PC-9 (cell line): ENCODE measurements around the gene AMZ1. TPM values are rescaled to one million over a fixed set of nuclear protein-coding genes. Genes with fewer than 3 reads are reported as not detected.

Experiments used
- BruUV-seq: library from RNA; stranded (reverse); fragments of 400-500 nt; replicated peaks from 2 replicates; lab custom pipeline; 2021; lab: Mats Ljungman, UMichigan
- CTCF ChIA-PET: fragments of 300-600 bp; sonication (Branson Sonifier 250); formaldehyde crosslinking; loops from one replicate; lab custom pipeline; 2022; ENCODE audit warnings: antibody characterized with exemption; lab: Charles Lee
- POLR2A ChIA-PET: fragments of 300-600 bp; sonication (Branson Sonifier 250); formaldehyde crosslinking; loops from one replicate; lab custom pipeline; 2022; ENCODE audit warnings: antibody characterized with exemption; ENCODE audit not compliant: unreplicated experiment; lab: Charles Lee
- DNase-seq, 2 experiments: peaks; one replicate each; pipeline versions ENCODE4 v3.0.0 to v3.0.0-alpha.2; 2015 to 2022; ENCODE audit warnings: mixed read lengths in 1 of 2
- H2AFZ ChIP-seq: fragments of 200-600 bp; sonication (generic); 2 replicates; pipeline ENCODE4 v1.8.1; 2017; ENCODE audit warnings: antibody characterized with exemption
- H3F3A ChIP-seq: fragments of 200-600 bp; sonication (generic); 2 replicates; pipeline ENCODE4 v1.8.1; 2017; ENCODE audit warnings: antibody characterized with exemption, mild to moderate bottlenecking, low read depth; ENCODE audit not compliant: insufficient read depth
- H3K27ac ChIP-seq: fragments of 200-600 bp; sonication (generic); 2 replicates; pipeline ENCODE4 v1.6.1; 2016; ENCODE audit warnings: mixed run types
- H3K27me3 ChIP-seq: fragments of 200-600 bp; sonication (generic); 2 replicates; pipeline ENCODE4 v1.6.1; 2016; ENCODE audit warnings: low read depth, mixed run types; ENCODE audit not compliant: insufficient read depth
- H3K36me3 ChIP-seq: fragments of 200-600 bp; sonication (generic); 2 replicates; pipeline ENCODE4 v1.6.1; 2016; ENCODE audit warnings: low read depth, mixed run types
- H3K4me1 ChIP-seq: fragments of 200-600 bp; sonication (generic); replicated peaks from 2 replicates; pipeline ENCODE4 v1.6.1; 2016; ENCODE audit warnings: mixed run types; ENCODE audit not compliant: insufficient read depth
- H3K4me2 ChIP-seq: fragments of 200-600 bp; sonication (generic); 2 replicates; pipeline ENCODE4 v1.6.1; 2017; ENCODE audit warnings: mixed run types
- H3K4me3 ChIP-seq: fragments of 200-600 bp; sonication (generic); 2 replicates; pipeline ENCODE4 v1.6.1; 2016; ENCODE audit warnings: mixed run types
- H3K79me2 ChIP-seq: fragments of 200-600 bp; sonication (generic); 2 replicates; pipeline ENCODE4 v1.6.1; 2017; ENCODE audit warnings: low read depth, mixed run types
- H3K9me2 ChIP-seq: fragments of 200-600 bp; sonication (generic); 2 replicates; pipeline ENCODE4 v1.8.1; 2017; ENCODE audit warnings: mild to moderate bottlenecking; ENCODE audit not compliant: insufficient read depth
- H3K9me3 ChIP-seq: fragments of 200-600 bp; sonication (generic); 2 replicates; pipeline ENCODE4 v1.8.1; 2016; ENCODE audit warnings: low read depth; ENCODE audit not compliant: insufficient read depth
- H4K20me1 ChIP-seq: fragments of 200-600 bp; sonication (generic); 2 replicates; pipeline ENCODE4 v1.8.1; 2017; ENCODE audit not compliant: insufficient read depth
- CTCF ChIP-seq: fragments of 200-600 bp; sonication (generic); conservative IDR thresholded peaks from 2 replicates; pipeline ENCODE4 v1.6.1; 2017; ENCODE audit warnings: mixed run types, antibody characterized with exemption, mild to moderate bottlenecking, moderate library complexity
- EZH2 ChIP-seq: fragments of 200-600 bp; sonication (generic); IDR thresholded peaks from 2 replicates; pipeline ENCODE4 v1.8.0; 2017; ENCODE audit warnings: antibody characterized with exemption, low read depth
- intact Hi-C: fragments of 100-400 bp; cut with micrococcal nuclease; formaldehyde crosslinking; loops from one replicate; pipeline ENCODE4 v1.10.0; 2022; ENCODE audit not compliant: unreplicated experiment
- total RNA-seq: library from RNA; stranded (reverse); gene quantifications from 2 replicates; pipeline ENCODE4 v1.2.3, GENCODE V29; 2021

The AMZ1 gene
- total RNA-seq, 1 experiment from 2014 or later: not detected

- Histone ChIP-seq H3K9me2 (no peaks in the 10 kb centered on the region), H3K4me1 (no peaks in the 10 kb centered on the region), H2AFZ (no peak overlapping the region), H3K4me2 (no peak overlapping the region), H3K4me3 (no peak overlapping the region), H3K36me3 (no peaks in the 10 kb centered on the region), H3K27ac (no peak overlapping the region), H3F3A (no peaks in the 10 kb centered on the region), H4K20me1 (peaks cover 60% of the 10 kb centered on the region), H3K9me3 (no peaks in the 10 kb centered on the region), H3K79me2 (no peaks in the 10 kb centered on the region), H3K27me3 (no peaks in the 10 kb centered on the region)
- POLR2A ChIA-PET: no interaction called here
- intact Hi-C loops: no loop called here
- BruUV-seq: no TSS peak
- CTCF ChIA-PET: no interaction called here
- TF ChIP-seq EZH2 (no peak), CTCF (no peak)
- DNase-seq: peak in 1 of 2 experiments; percentile 36
Observed at GRCh38 chr7:2641406-2642393, 46.3 kb upstream of the AMZ1 start.

GRCh38 chr7:2643386-2644219, 44.4 kb upstream of the AMZ1 start:
- intact Hi-C loops: no loop called here
- H3K79me2 ChIP-seq: no peaks in the 10 kb centered on the region
- H3F3A ChIP-seq: 0 out of 2 replicates have a peak, but pooled peaks cover 3% of the 10 kb centered on the region
- H3K9me2 ChIP-seq: no peaks in the 10 kb centered on the region
- no peak overlapping the region for H3K27ac ChIP-seq
- no peak overlapping the region for H3K4me2 ChIP-seq
- TF ChIP-seq EZH2: no peak
- TF ChIP-seq CTCF: peak; percentile 22; the same call in 1 of the 2 replicates
- no peaks in the 10 kb centered on the region for H3K27me3 ChIP-seq
- H3K9me3 ChIP-seq: no peaks in the 10 kb centered on the region
- H2AFZ ChIP-seq: no peak overlapping the region
- ChIA-PET CTCF (interaction anchor here (1.0 kb wide), 1 partner anchor 36 kb away, joined by 3 read pairs; no protein-coding TSS in a partner anchor), POLR2A (interaction anchor here (0.6 kb wide), 1 partner anchor 1262 kb away, joined by 8 read pairs; no protein-coding TSS in a partner anchor)
- H3K4me1 ChIP-seq: no peaks in the 10 kb centered on the region
- no peak overlapping the region for H3K4me3 ChIP-seq
- no peak for DNase-seq
- peaks cover 54% of the 10 kb centered on the region for H4K20me1 ChIP-seq
- no TSS peak for BruUV-seq
- H3K36me3 ChIP-seq: no peaks in the 10 kb centered on the region

GRCh38 chr7:2644220-2644561, 43.8 kb upstream of the AMZ1 start:
- Histone ChIP-seq H3F3A (0 out of 2 replicates have a peak, but pooled peaks cover 3% of the 10 kb centered on the region), H4K20me1 (peaks cover 48% of the 10 kb centered on the region), H3K79me2 (no peaks in the 10 kb centered on the region), H3K9me3 (no peaks in the 10 kb centered on the region), H3K9me2 (no peaks in the 10 kb centered on the region), H3K4me3 (no peak overlapping the region), H2AFZ (no peak overlapping the region), H3K27me3 (no peaks in the 10 kb centered on the region), H3K27ac (no peak overlapping the region), H3K4me1 (no peaks in the 10 kb centered on the region), H3K4me2 (no peak overlapping the region), H3K36me3 (no peaks in the 10 kb centered on the region)
- ChIA-PET POLR2A (no interaction called here), CTCF (interaction anchor here (0.6 to 1.0 kb wide), 2 partner anchors 36 to 854 kb away, joined by 3 to 8 read pairs; no protein-coding TSS in a partner anchor)
- DNase-seq: no peak
- no peak for TF ChIP-seq CTCF
- TF ChIP-seq EZH2: no peak
- intact Hi-C loops: no loop called here
- BruUV-seq: no TSS peak
